GM21390 (cell line): ENCODE results near the gene SPEG.
A peak's percentile ranks its signal among the peaks of the same experiment; 100 is the strongest.

Experiments
- ATAC-seq: cut with Tn5 transposase; IDR thresholded peaks from one replicate; pipeline ENCODE4 v1.9.1; 2021; ENCODE audit not compliant: unreplicated experiment

SPEG gene

GRCh38 chr2:219493086-219493485 is 58.4 kb downstream of the SPEG start:
- no peak for ATAC-seq

GRCh38 chr2:219494952-219495530 is 60.4 kb downstream of the SPEG start:
- no peak for ATAC-seq

GRCh38 chr2:219495531-219496122 is 61.0 kb downstream of the SPEG start:
- ATAC-seq, result no peak

GRCh38 chr2:219496247-219496824 is 61.7 kb downstream of the SPEG start:
- no peak for ATAC-seq

- no peak for ATAC-seq
Observed at GRCh38 chr2:219496825-219497494, 62.3 kb downstream of the SPEG start.

- peak; percentile 11 for ATAC-seq
Observed at GRCh38 chr2:219497495-219498279, 63.0 kb downstream of the SPEG start.

- peak; percentile 95 for ATAC-seq
Observed at GRCh38 chr2:219498280-219499057, 63.8 kb downstream of the SPEG start, which contains the start of gene GMPPA. Gene GMPPA (plus strand): TSS chr2:219498891. CDS start chr2:219499976, 1,085 bp downstream.

- no peak for ATAC-seq
Observed at GRCh38 chr2:219499058-219499307, 64.3 kb downstream of the SPEG start.

GRCh38 chr2:219499555-219499954 is 64.9 kb downstream of the SPEG start:
- ATAC-seq, result no peak

GRCh38 chr2:219500135-219500534 is 65.5 kb downstream of the SPEG start:
- ATAC-seq, result no peak

- no peak for ATAC-seq
Observed at GRCh38 chr2:219501849-219502248, 67.2 kb downstream of the SPEG start.

- no peak for ATAC-seq
Observed at GRCh38 chr2:219502618-219503017, 68.0 kb downstream of the SPEG start.

- ATAC-seq, result no peak
Observed at GRCh38 chr2:219505585-219505984, 70.9 kb downstream of the SPEG start.

GRCh38 chr2:219506153-219506801 is 71.6 kb downstream of the SPEG start:
- no peak for ATAC-seq

- ATAC-seq, result no peak
Observed at GRCh38 chr2:219506802-219507526, 72.3 kb downstream of the SPEG start.

- ATAC-seq, result no peak
Observed at GRCh38 chr2:219507581-219508443, 73.2 kb downstream of the SPEG start.

- no peak for ATAC-seq
Observed at GRCh38 chr2:219508444-219508734, 73.7 kb downstream of the SPEG start.

GRCh38 chr2:219508971-219509779 is 74.5 kb downstream of the SPEG start:
- ATAC-seq, result peak; percentile 22
